CD4-positive, alpha-beta T cell (primary cell): Measurements from ENCODE around the gene CCNQ. TPM values are rescaled to one million over a fixed set of nuclear protein-coding genes. Genes with fewer than 3 reads are reported as not detected.

Experiments used
- ATAC-seq: fragments of 200-7000 bp; cut with Tn5 transposase; one replicate; pipeline ENCODE4 v1.10.0; 2022; ENCODE audit warnings: mild to moderate bottlenecking; ENCODE audit not compliant: poor library complexity
- CTCF ChIA-PET: fragments of 350-600 bp; sonication (Branson Sonifier 250); formaldehyde crosslinking; loops from one replicate; lab custom pipeline; 2021; ENCODE audit warnings: antibody characterized with exemption, inconsistent platforms; lab: Charles Lee
- POLR2A ChIA-PET: fragments of 350-600 bp; sonication (Branson Sonifier 250); formaldehyde crosslinking; loops from one replicate; lab custom pipeline; 2021; ENCODE audit warnings: antibody characterized with exemption, inconsistent platforms; lab: Charles Lee
- DNase-seq, 14 experiments: peaks; one replicate each; pipeline ENCODE4 v3.0.0-alpha.2; 2013 to 2020; ENCODE audit warnings: mixed read lengths in 2 of 14
- H3K27ac ChIP-seq, 2 donors: one replicate each; pipeline versions ENCODE4 v1.5.1 to v1.7.0; 2013; ENCODE audit warnings: low read length in 2 of 2, low read depth in 1 of 2, mild to moderate bottlenecking in 1 of 2
- H3K27me3 ChIP-seq, 2 experiments: 1 replicate in 1 of 2; 2 replicates in 1 of 2; pipeline versions ENCODE4 v1.6.1 to v1.7.0; 2013; ENCODE audit warnings: low read length in 2 of 2, control low read depth in 1 of 2, mild to moderate bottlenecking in 1 of 2, moderate library complexity in 1 of 2; ENCODE audit not compliant: insufficient read depth in 2 of 2, control insufficient read depth in 1 of 2
- H3K36me3 ChIP-seq: one replicate; pipeline ENCODE4 v1.6.1; 2013; ENCODE audit warnings: low read length, control low read depth; ENCODE audit not compliant: insufficient read depth
- H3K4me1 ChIP-seq: one replicate; pipeline ENCODE4 v1.6.1; 2013; ENCODE audit warnings: low read length, control low read depth; ENCODE audit not compliant: insufficient read depth
- H3K4me3 ChIP-seq: one replicate; pipeline ENCODE4 v1.5.1; 2013; ENCODE audit warnings: mild to moderate bottlenecking, low read length, moderate library complexity
- H3K9me3 ChIP-seq, 2 experiments: 1 replicate in 1 of 2; 2 replicates in 1 of 2; pipeline versions ENCODE4 v1.6.1 to v1.7.0; 2013; ENCODE audit warnings: low read length in 2 of 2, mild to moderate bottlenecking in 2 of 2, control low read depth in 1 of 2, moderate library complexity in 1 of 2; ENCODE audit not compliant: control insufficient read depth in 1 of 2, insufficient read depth in 1 of 2
- H3K27ac Mint-ChIP-seq: one replicate; pipeline ENCODE4 v1.8.0; 2020; ENCODE audit warnings: mixed read lengths
- H3K27me3 Mint-ChIP-seq: one replicate; pipeline ENCODE4 v1.8.0; 2021; ENCODE audit warnings: mixed read lengths
- H3K36me3 Mint-ChIP-seq: one replicate; pipeline ENCODE4 v1.8.0; 2021; ENCODE audit warnings: low read depth, mixed read lengths
- H3K4me1 Mint-ChIP-seq: one replicate; pipeline ENCODE4 v1.8.0; 2021; ENCODE audit warnings: low read depth, mixed read lengths
- H3K4me3 Mint-ChIP-seq: one replicate; pipeline ENCODE4 v1.8.0; 2020; ENCODE audit warnings: mild to moderate bottlenecking, mixed read lengths
- H3K9me3 Mint-ChIP-seq: one replicate; pipeline ENCODE4 v1.8.0; 2020; ENCODE audit warnings: mixed read lengths
- CTCF ChIP-seq: fragments of 200-600 bp; IDR thresholded peaks from one replicate; pipeline ENCODE4 v1.8.0; 2022; ENCODE audit warnings: antibody characterized with exemption, mild to moderate bottlenecking
- intact Hi-C, 2 experiments: fragments of 100-400 bp; cut with DNase I in 1 of 2; cut with micrococcal nuclease in 1 of 2; formaldehyde crosslinking; loops; one replicate each; pipeline versions ENCODE4 v1.15.1 to v1.9.0; 2023 to 2025; cut with DNase I, micrococcal nuclease
- total RNA-seq, 174 experiments: library from RNA in 2 of 174; stranded (reverse) in 2 of 174; gene quantifications; one replicate each; pipeline ENCODE4 v1.2.3 and lab custom pipeline; 2021 to 2026

The CCNQ gene
- total RNA-seq, 2 experiments from 2014 or later, result 13.9 to 14.1 TPM

GRCh38 chrX:153562546-153562945 lies 36.4 kb downstream of the CCNQ start:
- Mint-ChIP-seq H3K27ac (no peak overlapping the region), H3K36me3 (no peaks in the 10 kb centered on the region), H3K4me1 (no peaks in the 10 kb centered on the region), H3K27me3 (no peaks in the 10 kb centered on the region), H3K9me3 (no peaks in the 10 kb centered on the region), H3K4me3 (no peak overlapping the region)
- intact Hi-C loops, result no loop called here
- H3K27me3 ChIP-seq, result no peaks in the 10 kb centered on the region
- TF ChIP-seq CTCF, result no peak
- no peaks in the 10 kb centered on the region for H3K36me3 ChIP-seq
- ATAC-seq (no peak), DNase-seq (no peak)
- H3K4me3 ChIP-seq, result no peak overlapping the region
- H3K4me1 ChIP-seq, result no peaks in the 10 kb centered on the region
- CTCF ChIA-PET, result no interaction called here
- POLR2A ChIA-PET, result no interaction called here
- H3K27ac ChIP-seq, result no peak overlapping the region
- no peaks in the 10 kb centered on the region for H3K9me3 ChIP-seq

- Mint-ChIP-seq H3K27ac (no peak overlapping the region), H3K27me3 (no peaks in the 10 kb centered on the region), H3K4me3 (no peak overlapping the region), H3K4me1 (no peaks in the 10 kb centered on the region), H3K9me3 (no peaks in the 10 kb centered on the region), H3K36me3 (no peaks in the 10 kb centered on the region)
- DNase-seq (no peak), ATAC-seq (no peak)
- Histone ChIP-seq H3K9me3 (no peaks in the 10 kb centered on the region), H3K27me3 (no peaks in the 10 kb centered on the region), H3K36me3 (no peaks in the 10 kb centered on the region), H3K4me3 (no peak overlapping the region), H3K27ac (no peak overlapping the region), H3K4me1 (no peaks in the 10 kb centered on the region)
- no peak for TF ChIP-seq CTCF
- intact Hi-C loops, result no loop called here
- POLR2A ChIA-PET, result no interaction called here
- CTCF ChIA-PET, result no interaction called here
Observed at GRCh38 chrX:153561337-153561736, 37.6 kb downstream of the CCNQ start.

GRCh38 chrX:153560466-153560865 lies 38.5 kb downstream of the CCNQ start:
- H3K9me3 ChIP-seq, result no peaks in the 10 kb centered on the region
- no peaks in the 10 kb centered on the region for H3K4me1 Mint-ChIP-seq
- no peaks in the 10 kb centered on the region for H3K9me3 Mint-ChIP-seq
- DNase-seq, result no peak
- no peak overlapping the region for H3K4me3 Mint-ChIP-seq
- H3K27me3 Mint-ChIP-seq, result no peaks in the 10 kb centered on the region
- H3K27ac Mint-ChIP-seq, result no peak overlapping the region
- no peaks in the 10 kb centered on the region for H3K36me3 ChIP-seq
- H3K4me1 ChIP-seq, result no peaks in the 10 kb centered on the region
- POLR2A ChIA-PET, result no interaction called here
- H3K27ac ChIP-seq, result no peak overlapping the region
- no peaks in the 10 kb centered on the region for H3K36me3 Mint-ChIP-seq
- intact Hi-C loops, result no loop called here
- H3K27me3 ChIP-seq, result no peaks in the 10 kb centered on the region
- ATAC-seq, result no peak
- CTCF ChIA-PET, result no interaction called here
- no peak overlapping the region for H3K4me3 ChIP-seq
- no peak for TF ChIP-seq CTCF
